HepG2 (cell line): Measurements from ENCODE around the gene LOXL3. TPM values are rescaled to one million over a fixed set of nuclear protein-coding genes. Genes with fewer than 3 reads are reported as not detected.

Source experiments
- ARHGAP35 ChIP-seq: sonication (generic); formaldehyde crosslinking; IDR thresholded peaks from 2 replicates; pipeline ENCODE4 v1.9.0; 2022; ENCODE audit warnings: mild to moderate bottlenecking, inconsistent platforms, moderate library complexity, missing genetic modification reagents, borderline replicate concordance
- E2F1 ChIP-seq: sonication (generic); formaldehyde crosslinking; IDR thresholded peaks from 2 replicates; pipeline ENCODE4 v1.5.0; 2020; ENCODE audit warnings: missing genetic modification reagents
- KAT8 ChIP-seq: IDR thresholded peaks from 2 replicates; pipeline ENCODE4 v1.6.1; 2016; ENCODE audit warnings: missing genetic modification reagents, missing compliant biosample characterization
- KDM2A ChIP-seq: sonication (generic); formaldehyde crosslinking; IDR thresholded peaks from 2 replicates; pipeline ENCODE4 v1.4.0; 2020; ENCODE audit warnings: low read depth, missing genetic modification reagents, borderline replicate concordance
- KLF12 ChIP-seq: sonication (generic); formaldehyde crosslinking; IDR thresholded peaks from 2 replicates; pipeline ENCODE4 v1.4.0; 2020; ENCODE audit warnings: missing genetic modification reagents, borderline replicate concordance
- MED13 ChIP-seq: sonication (generic); formaldehyde crosslinking; IDR thresholded peaks from 2 replicates; pipeline ENCODE4 v1.5.0; 2020; ENCODE audit warnings: missing genetic modification reagents
- NR2F2 ChIP-seq: IDR thresholded peaks from 2 replicates; pipeline ENCODE4 v1.6.1; 2012; ENCODE audit warnings: low read depth, inconsistent platforms, borderline replicate concordance
- TBX3 ChIP-seq: fragments of 450-650 bp; IDR thresholded peaks from 2 replicates; pipeline ENCODE4 v1.6.1; 2017; ENCODE audit warnings: antibody characterized with exemption, mild to moderate bottlenecking, inconsistent platforms, borderline replicate concordance
- ZBTB1 ChIP-seq: sonication (generic); formaldehyde crosslinking; IDR thresholded peaks from 2 replicates; pipeline ENCODE4 v1.4.0; 2020; ENCODE audit warnings: missing genetic modification reagents, borderline replicate concordance
- ZBTB3 ChIP-seq: sonication (generic); formaldehyde crosslinking; IDR thresholded peaks from 2 replicates; pipeline ENCODE4 v1.4.0; 2020; ENCODE audit warnings: low read depth, mild to moderate bottlenecking, moderate library complexity, missing genetic modification reagents, borderline replicate concordance
- ZNF556 ChIP-seq: sonication (generic); formaldehyde crosslinking; IDR thresholded peaks from 2 replicates; pipeline ENCODE4 v1.4.0; 2020; ENCODE audit warnings: mild to moderate bottlenecking, missing genetic modification reagents, borderline replicate concordance
- ZNF704 ChIP-seq: sonication (generic); formaldehyde crosslinking; IDR thresholded peaks from 2 replicates; pipeline ENCODE4 v1.8.1; 2023; ENCODE audit warnings: mild to moderate bottlenecking, inconsistent platforms, moderate library complexity, missing genetic modification reagents, borderline replicate concordance
- ZNF772 ChIP-seq: sonication (generic); formaldehyde crosslinking; IDR thresholded peaks from 2 replicates; pipeline ENCODE4 v1.5.0; 2020; ENCODE audit warnings: mild to moderate bottlenecking, missing genetic modification reagents
- polyA plus RNA-seq, 8 experiments: library from polyadenylated mRNA; depleted of rRNA in 3 of 8; stranded (reverse) in 7 of 8; unstranded in 1 of 8; fragments of >200 nt; fragmentation: Illumina TruSeq in 4 of 8; extraction: Trizol in 4 of 8; gene quantifications; 2 replicates each; pipeline versions ENCODE4 v1.2.1 to v1.2.3, GENCODE V29; 2011 to 2016; ENCODE audit warnings: low read depth in 4 of 8, missing spikeins in 1 of 8, mixed read lengths in 1 of 8; ENCODE audit not compliant: insufficient read depth in 1 of 8
- total RNA-seq, 5 experiments: library from RNA; depleted of rRNA; stranded (reverse); fragments of >200 nt; fragmentation: Illumina TruSeq; extraction: Trizol; gene quantifications; 2 replicates each; pipeline ENCODE4 v1.2.3, GENCODE V29; 2016; ENCODE audit warnings: low read depth in 1 of 5
- TF ChIP-seq, protein P1 (sequence below): sonication (generic); formaldehyde crosslinking; IDR thresholded peaks from 2 replicates; pipeline ENCODE4 v1.5.0; 2020; ENCODE audit warnings: missing genetic modification reagents, mild to moderate bottlenecking, borderline replicate concordance
- TF ChIP-seq, protein P2 (sequence below): sonication (generic); formaldehyde crosslinking; IDR thresholded peaks from 2 replicates; pipeline ENCODE4 v1.5.0; 2020; ENCODE audit warnings: missing genetic modification reagents, mild to moderate bottlenecking, borderline replicate concordance
- TF ChIP-seq, protein P3 (sequence below): sonication (generic); formaldehyde crosslinking; conservative IDR thresholded peaks from 2 replicates; pipeline ENCODE4 v1.8.0; 2022; ENCODE audit warnings: low read depth, missing genetic modification reagents
- TF ChIP-seq, protein P4 (sequence below): sonication (generic); formaldehyde crosslinking; IDR thresholded peaks from 2 replicates; pipeline ENCODE4 v1.4.0; 2020; ENCODE audit warnings: missing genetic modification reagents
- TF ChIP-seq, protein P5 (sequence below): sonication (generic); formaldehyde crosslinking; IDR thresholded peaks from 2 replicates; pipeline ENCODE4 v1.4.0; 2020; ENCODE audit warnings: missing genetic modification reagents

Gene LOXL3
- total and polyA plus RNA-seq, 2 of the 13 experiments (the other 11 are each of a cell fraction or from before 2014, with no cell fraction given) = 0.55 to 6.5 TPM

- TF ChIP-seq E2F1 (CRISPR knock-in tag) (no peak), ZBTB1 (CRISPR knock-in tag) (no peak), MED13 (CRISPR knock-in tag) (peak; percentile 52; the same call in 1 of the 2 replicates), ARHGAP35 (0 out of 2 replicates have a peak, but pooled peaks have one; percentile 74), KLF12 (0 out of 2 replicates have a peak, but pooled peaks have one; percentile 32), ZNF772 (CRISPR knock-in tag) (peak; percentile 57), NR2F2 (no peak), ZNF704 (CRISPR knock-in tag) (0 out of 2 replicates have a peak, but pooled peaks have one; percentile 58), KDM2A (peak; percentile 51), KAT8 (CRISPR knock-in tag) (peak; percentile 54; the same call in 1 of the 2 replicates), ZNF556 (no peak), TBX3 (no peak), ZBTB3 (CRISPR knock-in tag) (no peak)
- TF ChIP-seq, protein P1, sequence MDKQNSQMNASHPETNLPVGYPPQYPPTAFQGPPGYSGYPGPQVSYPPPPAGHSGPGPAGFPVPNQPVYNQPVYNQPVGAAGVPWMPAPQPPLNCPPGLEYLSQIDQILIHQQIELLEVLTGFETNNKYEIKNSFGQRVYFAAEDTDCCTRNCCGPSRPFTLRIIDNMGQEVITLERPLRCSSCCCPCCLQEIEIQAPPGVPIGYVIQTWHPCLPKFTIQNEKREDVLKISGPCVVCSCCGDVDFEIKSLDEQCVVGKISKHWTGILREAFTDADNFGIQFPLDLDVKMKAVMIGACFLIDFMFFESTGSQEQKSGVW (CRISPR knock-in tag) = no peak
- TF ChIP-seq, protein P2, sequence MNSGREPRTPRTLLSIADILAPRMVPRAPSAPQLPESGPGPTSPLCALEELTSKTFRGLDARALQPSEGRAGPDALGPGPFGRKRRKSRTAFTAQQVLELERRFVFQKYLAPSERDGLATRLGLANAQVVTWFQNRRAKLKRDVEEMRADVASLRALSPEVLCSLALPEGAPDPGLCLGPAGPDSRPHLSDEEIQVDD (CRISPR knock-in tag) = peak; percentile 63; the same call in 1 of the 2 replicates
- TF ChIP-seq, protein P3, sequence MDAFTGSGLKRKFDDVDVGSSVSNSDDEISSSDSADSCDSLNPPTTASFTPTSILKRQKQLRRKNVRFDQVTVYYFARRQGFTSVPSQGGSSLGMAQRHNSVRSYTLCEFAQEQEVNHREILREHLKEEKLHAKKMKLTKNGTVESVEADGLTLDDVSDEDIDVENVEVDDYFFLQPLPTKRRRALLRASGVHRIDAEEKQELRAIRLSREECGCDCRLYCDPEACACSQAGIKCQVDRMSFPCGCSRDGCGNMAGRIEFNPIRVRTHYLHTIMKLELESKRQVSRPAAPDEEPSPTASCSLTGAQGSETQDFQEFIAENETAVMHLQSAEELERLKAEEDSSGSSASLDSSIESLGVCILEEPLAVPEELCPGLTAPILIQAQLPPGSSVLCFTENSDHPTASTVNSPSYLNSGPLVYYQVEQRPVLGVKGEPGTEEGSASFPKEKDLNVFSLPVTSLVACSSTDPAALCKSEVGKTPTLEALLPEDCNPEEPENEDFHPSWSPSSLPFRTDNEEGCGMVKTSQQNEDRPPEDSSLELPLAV (CRISPR knock-in tag) = 0 out of 2 replicates have a peak, but pooled peaks have one; percentile 44
- TF ChIP-seq, protein P4, sequence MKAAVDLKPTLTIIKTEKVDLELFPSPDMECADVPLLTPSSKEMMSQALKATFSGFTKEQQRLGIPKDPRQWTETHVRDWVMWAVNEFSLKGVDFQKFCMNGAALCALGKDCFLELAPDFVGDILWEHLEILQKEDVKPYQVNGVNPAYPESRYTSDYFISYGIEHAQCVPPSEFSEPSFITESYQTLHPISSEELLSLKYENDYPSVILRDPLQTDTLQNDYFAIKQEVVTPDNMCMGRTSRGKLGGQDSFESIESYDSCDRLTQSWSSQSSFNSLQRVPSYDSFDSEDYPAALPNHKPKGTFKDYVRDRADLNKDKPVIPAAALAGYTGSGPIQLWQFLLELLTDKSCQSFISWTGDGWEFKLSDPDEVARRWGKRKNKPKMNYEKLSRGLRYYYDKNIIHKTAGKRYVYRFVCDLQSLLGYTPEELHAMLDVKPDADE (CRISPR knock-in tag) = peak; percentile 49; the same call in 1 of the 2 replicates
- TF ChIP-seq, protein P5, sequence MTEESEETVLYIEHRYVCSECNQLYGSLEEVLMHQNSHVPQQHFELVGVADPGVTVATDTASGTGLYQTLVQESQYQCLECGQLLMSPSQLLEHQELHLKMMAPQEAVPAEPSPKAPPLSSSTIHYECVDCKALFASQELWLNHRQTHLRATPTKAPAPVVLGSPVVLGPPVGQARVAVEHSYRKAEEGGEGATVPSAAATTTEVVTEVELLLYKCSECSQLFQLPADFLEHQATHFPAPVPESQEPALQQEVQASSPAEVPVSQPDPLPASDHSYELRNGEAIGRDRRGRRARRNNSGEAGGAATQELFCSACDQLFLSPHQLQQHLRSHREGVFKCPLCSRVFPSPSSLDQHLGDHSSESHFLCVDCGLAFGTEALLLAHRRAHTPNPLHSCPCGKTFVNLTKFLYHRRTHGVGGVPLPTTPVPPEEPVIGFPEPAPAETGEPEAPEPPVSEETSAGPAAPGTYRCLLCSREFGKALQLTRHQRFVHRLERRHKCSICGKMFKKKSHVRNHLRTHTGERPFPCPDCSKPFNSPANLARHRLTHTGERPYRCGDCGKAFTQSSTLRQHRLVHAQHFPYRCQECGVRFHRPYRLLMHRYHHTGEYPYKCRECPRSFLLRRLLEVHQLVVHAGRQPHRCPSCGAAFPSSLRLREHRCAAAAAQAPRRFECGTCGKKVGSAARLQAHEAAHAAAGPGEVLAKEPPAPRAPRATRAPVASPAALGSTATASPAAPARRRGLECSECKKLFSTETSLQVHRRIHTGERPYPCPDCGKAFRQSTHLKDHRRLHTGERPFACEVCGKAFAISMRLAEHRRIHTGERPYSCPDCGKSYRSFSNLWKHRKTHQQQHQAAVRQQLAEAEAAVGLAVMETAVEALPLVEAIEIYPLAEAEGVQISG = no peak
These were observed 55.8 kb downstream of the LOXL3 start (continued) for GRCh38 chr2:74497777-74498499.
